HL-60 (cell line): ENCODE results near the gene DEPDC4.
A peak's percentile ranks its signal among the peaks of the same experiment; 100 is the strongest.
"Not testable (repeated sequence)": the region's sequence is repeated elsewhere in the genome, so short reads cannot be mapped to it uniquely, and the experiment has no call there.

Experiments
- DNase-seq, 2 experiments: peaks; one replicate each; pipeline ENCODE4 v3.0.0-alpha.2; 2010 to 2020; ENCODE audit warnings: low read depth in 1 of 2, low spot score in 1 of 2
- H3K27ac ChIP-seq: fragments of 250-450 bp; sonication (Bioruptor Pico); replicated peaks from 2 replicates; pipeline ENCODE4 v1.5.1; 2020; ENCODE audit warnings: mild to moderate bottlenecking, moderate library complexity
- H3K27me3 ChIP-seq: fragments of 250-450 bp; sonication (Bioruptor Pico); 2 replicates; pipeline ENCODE4 v1.5.1; 2021; ENCODE audit warnings: mild to moderate bottlenecking, moderate library complexity; ENCODE audit not compliant: insufficient read depth, poor library complexity, severe bottlenecking
- H3K4me3 ChIP-seq: replicated peaks from 2 replicates; pipeline ENCODE4 v1.5.1; 2011; ENCODE audit warnings: mild to moderate bottlenecking, control low read depth, low read length; ENCODE audit not compliant: insufficient read depth
- CTCF ChIP-seq: IDR thresholded peaks from one replicate; pipeline ENCODE4 v1.5.1; 2011; ENCODE audit warnings: low read length, control low read depth, inconsistent platforms; ENCODE audit not compliant: insufficient read depth
- GABPA ChIP-seq: IDR thresholded peaks from 2 replicates; pipeline ENCODE4 v1.6.1; 2012; ENCODE audit warnings: low read depth
- POLR2AphosphoS5 ChIP-seq: IDR thresholded peaks from 2 replicates; pipeline ENCODE4 v1.6.1; 2012; ENCODE audit warnings: low read depth
- REST ChIP-seq: IDR thresholded peaks from 2 replicates; pipeline ENCODE4 v1.6.1; 2012; ENCODE audit warnings: low read depth; ENCODE audit not compliant: insufficient replicate concordance
- SPI1 ChIP-seq: IDR thresholded peaks from 2 replicates; pipeline ENCODE4 v1.6.1; 2012; ENCODE audit warnings: low read depth, mild to moderate bottlenecking, borderline replicate concordance

Gene DEPDC4

GRCh38 chr12:100266585-100266834 lies 369 bp downstream of the DEPDC4 start:
- Histone ChIP-seq H3K27me3 (no peaks in the 10 kb centered on the region), H3K4me3 (peak overlapping the region; percentile 64), H3K27ac (peak overlapping the region; percentile 85)
- DNase-seq: no peak
- TF ChIP-seq GABPA: no peak
- no peak for TF ChIP-seq CTCF
- TF ChIP-seq REST: no peak
- no peak for TF ChIP-seq POLR2AphosphoS5
- TF ChIP-seq SPI1: no peak

GRCh38 chr12:100265732-100266584 lies 921 bp downstream of the DEPDC4 start:
- no peaks in the 10 kb centered on the region for H3K27me3 ChIP-seq
- peak overlapping the region; percentile 64 for H3K4me3 ChIP-seq
- H3K27ac ChIP-seq: peak overlapping the region; percentile 85
- TF ChIP-seq SPI1 (no peak), POLR2AphosphoS5 (no peak)
- no peak for DNase-seq

GRCh38 chr12:100265107-100265506 lies 1.8 kb downstream of the DEPDC4 start:
- not testable (repeated sequence) for DNase-seq, H3K27me3 ChIP-seq, H3K27ac ChIP-seq, H3K4me3 ChIP-seq

GRCh38 chr12:100263131-100263530 lies 3.7 kb downstream of the DEPDC4 start:
- no peaks in the 10 kb centered on the region for H3K27me3 ChIP-seq
- TF ChIP-seq REST: no peak
- no peak for TF ChIP-seq GABPA
- H3K27ac ChIP-seq: no peak overlapping the region
- DNase-seq: no peak
- no peak overlapping the region for H3K4me3 ChIP-seq

GRCh38 chr12:100258127-100258526 lies 8.8 kb downstream of the DEPDC4 start:
- H3K4me3 ChIP-seq: no peak overlapping the region
- H3K27ac ChIP-seq: no peak overlapping the region
- TF ChIP-seq CTCF (no peak), POLR2AphosphoS5 (no peak), REST (no peak), SPI1 (no peak), GABPA (no peak)
- DNase-seq: no peak
- H3K27me3 ChIP-seq: no peaks in the 10 kb centered on the region
